HL-60/S4 treated with retinoic acid at 250 ng/mL for 4 days and 3 days (cell line): ENCODE data around the gene POLR3H.
"Not testable (repeated sequence)": the region's sequence is repeated elsewhere in the genome, so short reads cannot be mapped to it uniquely, and the experiment has no call there.

Source experiments
- in situ Hi-C: fragments of 300-500 bp; cut with MboI; formaldehyde crosslinking; loops from 2 replicates; pipeline ENCODE4 v1.7.0; 2022; ENCODE audit warnings: low sequenced_read_pairs

Gene POLR3H, protein sequence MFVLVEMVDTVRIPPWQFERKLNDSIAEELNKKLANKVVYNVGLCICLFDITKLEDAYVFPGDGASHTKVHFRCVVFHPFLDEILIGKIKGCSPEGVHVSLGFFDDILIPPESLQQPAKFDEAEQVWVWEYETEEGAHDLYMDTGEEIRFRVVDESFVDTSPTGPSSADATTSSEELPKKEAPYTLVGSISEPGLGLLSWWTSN

DNA sequence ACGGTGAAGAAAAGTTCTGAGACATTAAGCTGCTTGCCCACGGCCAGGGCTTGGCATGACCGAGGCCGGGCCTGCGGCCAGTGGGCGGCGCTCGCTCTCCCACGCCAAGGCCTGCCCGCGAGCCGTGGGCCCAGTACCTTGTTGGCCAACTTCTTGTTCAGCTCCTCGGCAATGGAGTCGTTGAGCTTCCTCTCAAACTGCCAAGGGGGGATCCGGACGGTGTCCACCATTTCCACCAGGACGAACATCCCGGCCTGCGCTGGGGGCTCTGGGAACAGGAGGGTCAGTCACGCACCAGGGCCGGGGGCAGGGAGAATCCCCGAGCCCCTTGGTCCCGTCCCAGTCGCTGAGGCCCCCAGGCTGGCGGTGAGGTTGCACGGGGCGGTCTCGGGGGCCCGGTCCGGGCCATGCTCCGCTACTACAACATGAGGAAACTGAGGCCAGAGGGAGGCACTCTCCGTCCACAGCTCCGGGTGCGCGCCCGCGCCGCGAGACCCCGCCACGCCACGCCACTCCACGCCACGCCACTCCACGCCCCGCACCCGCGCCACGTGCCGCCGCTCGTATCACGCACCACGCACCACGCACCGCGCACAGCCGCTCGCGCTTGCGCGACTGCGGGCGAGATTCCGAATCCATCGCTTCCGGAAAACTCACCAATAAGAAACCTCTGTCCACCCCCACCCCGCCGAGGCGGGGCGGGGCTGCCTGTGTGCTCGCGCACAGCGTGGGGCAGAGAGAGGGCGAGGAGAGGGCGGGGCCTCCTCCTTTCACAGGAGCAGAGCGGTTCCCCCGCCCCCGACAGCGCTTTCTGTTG is at the start of gene POLR3H:
POLR3H (minus strand) TSS at position 617 of the 817 bp plus-strand sequence; CDS start at position 248, 369 bp downstream.
- in situ Hi-C loops, result no loop called here

DNA sequence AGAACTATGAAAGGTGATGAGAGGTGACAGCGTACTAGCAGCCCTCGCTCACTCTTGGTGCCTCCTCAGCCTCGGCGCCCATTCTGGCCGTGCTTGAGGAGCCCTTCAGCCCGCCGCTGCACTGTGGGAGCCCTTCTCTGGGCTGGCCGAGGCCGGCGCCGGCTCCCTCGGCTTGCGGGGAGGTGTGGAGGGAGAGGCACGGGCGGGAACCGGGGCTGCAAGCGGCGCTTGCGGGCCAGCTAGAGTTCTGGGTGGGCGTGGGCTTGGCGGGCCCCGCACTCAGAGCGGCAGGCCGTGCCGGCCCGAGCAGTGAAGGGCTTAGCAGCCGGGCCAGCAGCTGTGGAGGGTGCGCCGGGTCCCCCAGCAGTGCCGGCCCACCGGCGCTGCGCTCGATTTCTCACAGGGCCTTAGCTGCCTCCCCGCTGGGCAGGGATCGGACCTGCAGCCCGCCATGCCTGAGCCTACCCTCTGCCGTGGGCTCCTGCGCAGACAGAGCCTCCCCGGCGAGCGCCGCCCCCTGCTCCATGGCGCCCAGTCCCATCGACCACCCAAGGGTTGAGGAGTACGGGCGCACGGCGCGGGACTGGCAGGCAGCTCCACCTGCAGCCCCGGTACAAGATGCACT is 49.2 kb upstream of the POLR3H start:
- in situ Hi-C loops, result not testable (repeated sequence)

DNA sequence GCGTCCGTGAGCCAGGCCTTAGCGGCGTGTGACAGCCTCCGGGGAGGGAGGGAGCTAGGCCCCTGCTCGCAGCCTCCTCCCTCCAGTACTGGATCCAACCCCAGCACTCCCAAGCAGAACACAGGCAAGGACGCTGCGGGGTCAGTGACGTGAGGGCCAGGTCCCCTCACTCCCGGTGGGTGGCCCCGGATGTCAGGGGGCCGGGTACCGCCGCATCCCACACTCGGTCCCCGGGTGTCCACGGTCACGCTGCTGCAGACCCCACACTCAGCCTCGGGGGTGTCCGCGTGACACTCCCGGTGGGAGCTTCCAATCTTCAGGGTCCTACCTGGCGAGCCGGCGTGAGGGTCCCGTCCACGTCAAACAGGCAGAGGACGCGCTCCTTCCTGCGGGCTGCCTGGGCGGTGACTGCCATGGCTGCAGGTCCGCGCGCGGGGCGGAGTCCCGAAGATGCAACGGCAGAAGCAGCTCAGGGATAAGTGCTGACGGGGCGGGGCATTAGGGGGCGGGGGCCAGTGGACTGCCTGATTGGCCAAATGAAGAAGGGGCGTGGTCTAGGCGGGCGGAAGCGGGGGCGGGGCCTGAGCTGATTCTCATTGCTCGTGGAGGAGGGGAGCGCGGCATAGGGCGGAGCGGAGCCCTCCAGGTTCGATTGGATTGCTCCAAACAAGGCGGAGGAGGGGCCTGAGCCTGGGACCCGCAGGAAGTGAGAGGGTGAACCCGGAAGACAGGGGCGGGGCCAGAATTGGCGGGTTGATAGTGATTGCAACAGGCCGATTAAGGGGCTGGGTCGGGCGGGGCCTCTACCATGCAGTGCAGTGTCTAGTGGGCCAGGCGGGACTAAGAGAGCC is 45.3 kb upstream of the POLR3H start, which contains the start of gene PMM1:
PMM1 (minus strand) TSS at position 450 of the 851 bp plus-strand sequence; CDS start at position 415, 35 bp downstream.
- in situ Hi-C loops, result no loop called here

DNA sequence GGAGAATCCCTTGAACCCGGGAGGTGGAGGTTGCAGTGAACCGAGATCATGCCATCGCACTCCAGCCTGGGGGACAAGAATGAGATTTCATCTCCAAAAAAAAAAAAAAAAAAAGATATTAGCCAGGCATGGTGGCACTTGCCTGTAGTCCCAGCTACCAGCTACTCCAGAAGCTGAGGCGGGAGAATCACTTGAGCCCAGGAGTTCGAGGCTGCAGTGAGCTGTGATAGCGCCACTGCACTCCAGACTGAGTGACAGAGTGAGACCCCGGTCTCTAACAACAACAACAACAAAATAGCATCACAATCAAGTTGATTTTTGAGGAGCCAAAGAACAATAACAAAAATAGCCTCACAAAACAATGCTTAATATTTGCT is 43.1 kb upstream of the POLR3H start:
- in situ Hi-C loops, result no loop called here

DNA sequence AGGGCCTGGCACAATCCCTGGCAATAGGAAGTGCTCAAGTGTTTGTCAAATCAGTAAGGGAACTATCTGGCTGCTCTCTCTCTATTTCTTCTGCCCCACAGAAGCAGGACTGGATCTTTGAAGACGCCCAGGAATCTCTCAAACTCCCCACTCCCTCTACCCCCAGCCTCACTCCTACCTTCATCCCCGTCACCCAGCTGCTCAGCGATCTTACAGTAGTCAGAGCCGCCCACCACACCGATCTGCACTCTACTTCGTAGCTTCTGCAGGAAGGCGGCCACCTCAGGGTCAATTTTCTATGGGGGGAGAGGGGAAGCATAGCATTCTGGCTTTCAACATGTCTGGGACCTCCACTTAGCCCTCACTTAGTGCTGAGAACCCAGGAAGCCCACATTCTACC is 41.6 kb upstream of the POLR3H start:
- in situ Hi-C loops, result no loop called here

DNA sequence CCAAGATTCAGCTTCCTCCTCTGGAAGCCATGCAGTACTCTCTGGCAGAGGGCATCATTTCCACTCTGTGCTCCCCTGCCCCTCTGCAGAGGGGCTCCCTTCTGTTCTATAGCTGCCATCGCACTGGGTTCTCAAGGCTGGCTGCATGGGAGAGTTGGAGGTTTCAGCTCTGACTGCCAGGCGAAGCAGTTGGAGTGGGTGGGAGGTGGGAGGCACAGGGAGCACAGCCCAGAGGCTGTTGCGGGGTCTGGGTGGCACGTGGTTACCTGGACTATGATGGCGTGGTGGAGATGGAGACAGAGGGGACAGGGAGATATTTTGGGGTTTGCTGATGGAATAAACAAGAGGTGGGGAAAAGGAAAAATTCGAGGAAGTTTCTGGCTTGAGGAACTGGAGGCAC is 40.6 kb upstream of the POLR3H start:
- in situ Hi-C loops, result no loop called here

DNA sequence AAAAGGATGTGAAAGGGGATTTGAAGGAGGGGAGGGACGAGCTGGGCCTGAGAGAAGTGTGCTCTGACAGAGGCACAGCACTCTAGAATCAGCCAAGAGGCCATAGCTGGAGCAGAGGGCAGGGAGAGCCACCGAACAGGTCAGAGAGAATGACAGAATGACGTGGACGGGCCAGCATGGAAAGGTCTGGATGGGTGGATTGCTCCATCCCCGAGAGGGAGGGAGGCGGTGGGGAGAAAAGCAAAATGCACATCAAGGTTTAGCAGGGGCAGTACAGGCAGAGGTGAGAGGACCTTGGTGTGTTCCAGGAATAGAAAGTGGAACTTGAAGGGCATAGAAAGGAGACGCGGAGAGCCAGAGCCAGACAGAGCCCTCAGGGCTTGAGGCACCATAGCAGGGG is 38.4 kb upstream of the POLR3H start:
- in situ Hi-C loops, result no loop called here

DNA sequence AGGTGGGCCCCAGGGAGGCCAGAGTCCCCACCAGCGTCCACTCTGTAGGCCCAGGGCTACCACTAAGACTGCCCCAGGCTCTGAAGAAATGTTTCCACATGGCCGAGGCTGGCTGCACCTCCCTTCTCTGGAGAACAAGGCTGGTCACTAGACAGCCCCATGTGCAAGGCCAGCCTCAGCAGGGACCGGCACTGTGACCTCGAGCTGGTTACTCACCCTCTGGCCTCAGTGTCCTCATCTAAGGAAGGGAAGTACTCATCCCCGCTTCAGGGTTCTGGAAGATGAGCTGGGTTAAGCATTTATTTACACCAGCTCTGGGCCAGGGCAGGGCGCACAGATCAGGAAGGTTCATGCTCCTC is 35.7 kb upstream of the POLR3H start:
- in situ Hi-C loops, result no loop called here

DNA sequence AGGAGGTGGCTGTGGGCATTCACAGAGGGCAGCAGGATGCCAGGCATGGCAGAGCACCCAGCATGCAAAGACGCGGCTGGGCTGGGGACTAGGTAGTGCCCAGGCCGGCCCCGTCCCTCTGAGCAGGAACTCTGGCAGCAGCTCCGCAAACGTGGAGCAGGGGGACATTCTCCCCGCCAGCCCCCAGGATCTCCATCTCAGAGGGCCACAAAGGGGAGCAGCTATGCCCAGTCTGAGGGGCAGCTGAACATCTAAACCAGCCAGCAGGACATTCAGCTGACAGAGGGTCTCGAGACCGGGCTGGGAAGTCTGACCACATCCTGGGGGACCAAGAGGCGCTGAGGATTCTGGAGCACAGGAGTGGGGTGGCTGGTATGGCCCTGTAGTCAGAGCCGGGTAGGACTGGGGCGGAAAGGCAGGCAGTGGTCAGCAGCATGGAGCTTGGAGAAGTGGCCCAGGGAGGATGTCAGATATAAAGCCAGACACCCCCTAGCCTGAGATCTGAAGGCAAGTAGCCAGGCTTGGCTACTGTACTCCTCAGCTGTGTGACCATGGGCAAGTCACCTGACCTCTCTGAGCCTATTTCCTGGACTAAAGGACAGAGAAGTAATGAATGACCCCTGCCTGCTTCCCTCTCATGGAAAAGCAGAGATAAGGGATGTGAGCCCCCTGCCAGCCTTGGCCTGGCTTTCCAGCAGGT is 35.2 kb upstream of the POLR3H start:
- in situ Hi-C loops, result no loop called here

DNA sequence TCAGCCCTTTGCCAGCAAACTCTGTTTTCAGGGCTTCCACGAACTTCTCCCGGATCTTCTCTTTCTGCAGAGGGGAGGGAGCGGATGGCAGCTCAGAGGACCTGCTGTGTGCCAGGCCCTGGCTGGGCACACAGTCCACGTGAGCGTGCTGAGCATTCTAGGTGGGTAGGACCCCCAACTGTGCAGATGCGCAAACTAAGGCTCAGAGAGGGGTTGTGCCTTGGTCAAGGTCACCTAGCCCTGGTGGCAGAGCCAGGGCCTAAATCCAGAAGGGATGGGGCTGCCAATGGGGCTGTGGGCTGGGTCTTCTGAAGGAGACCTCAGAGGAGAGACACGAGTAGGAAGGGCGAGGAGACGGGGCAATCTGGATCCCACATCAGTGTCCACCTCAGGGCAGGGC is 34.5 kb upstream of the POLR3H start:
- in situ Hi-C loops, result no loop called here

DNA sequence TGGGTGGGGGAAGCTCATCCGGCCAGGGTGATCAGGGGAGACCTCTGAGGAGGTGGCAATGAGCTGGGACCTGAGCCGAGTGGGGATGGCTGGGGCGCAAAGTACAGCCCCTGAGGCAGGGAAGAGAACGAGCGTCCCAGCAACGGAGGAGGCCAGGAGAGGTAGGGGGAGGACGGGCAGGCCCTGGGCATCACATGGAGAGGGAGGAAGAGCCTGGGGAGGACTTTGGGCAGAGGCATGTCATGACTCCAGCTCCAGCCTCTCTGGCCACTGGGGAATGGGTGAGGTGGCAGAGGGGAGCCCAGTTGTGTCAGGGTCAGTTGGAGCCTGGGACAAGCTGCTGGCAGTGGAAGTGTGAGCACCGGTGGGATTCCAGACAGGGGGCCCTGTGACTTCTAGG is 33.8 kb upstream of the POLR3H start:
- in situ Hi-C loops, result no loop called here

DNA sequence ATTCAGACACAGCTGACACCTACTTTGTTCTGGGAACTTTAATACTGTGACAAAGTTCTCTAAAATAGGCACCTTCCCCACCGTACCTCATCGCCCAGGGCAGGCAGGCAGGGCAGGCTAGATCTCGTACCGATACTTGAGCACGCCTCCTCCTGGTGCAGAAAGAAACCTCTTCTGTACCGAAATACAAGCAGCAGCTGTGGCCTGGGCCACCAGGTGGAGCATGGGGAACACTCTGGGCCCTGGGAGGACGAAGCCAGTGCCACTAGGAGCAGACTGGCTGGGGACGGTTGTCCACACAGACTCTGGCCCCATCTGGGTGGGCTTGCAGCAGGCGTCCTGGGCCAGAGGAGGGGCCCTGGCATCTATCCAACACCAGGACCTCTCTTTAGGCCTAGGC is 32.6 kb upstream of the POLR3H start:
- in situ Hi-C loops, result no loop called here

DNA sequence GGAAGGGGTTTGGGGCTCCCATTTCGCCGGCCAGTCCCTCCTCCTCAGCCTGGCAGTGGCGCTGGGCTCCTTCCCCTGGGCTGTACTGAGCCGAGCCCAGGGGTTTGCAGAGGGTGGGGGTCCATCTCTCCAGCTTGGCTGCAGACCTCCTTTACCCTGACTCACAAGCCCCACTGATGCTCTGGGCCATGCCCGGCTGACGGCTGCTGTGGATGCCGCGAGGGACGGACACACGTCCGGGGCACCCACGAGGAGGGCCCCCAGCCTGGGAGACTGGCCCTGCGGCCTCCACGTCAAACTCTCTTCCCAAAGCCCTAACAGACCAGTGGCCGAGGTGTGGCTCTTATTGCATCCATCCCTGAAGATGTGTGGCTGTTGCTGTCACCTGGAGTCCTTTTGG is 31.3 kb upstream of the POLR3H start:
- in situ Hi-C loops, result no loop called here

DNA sequence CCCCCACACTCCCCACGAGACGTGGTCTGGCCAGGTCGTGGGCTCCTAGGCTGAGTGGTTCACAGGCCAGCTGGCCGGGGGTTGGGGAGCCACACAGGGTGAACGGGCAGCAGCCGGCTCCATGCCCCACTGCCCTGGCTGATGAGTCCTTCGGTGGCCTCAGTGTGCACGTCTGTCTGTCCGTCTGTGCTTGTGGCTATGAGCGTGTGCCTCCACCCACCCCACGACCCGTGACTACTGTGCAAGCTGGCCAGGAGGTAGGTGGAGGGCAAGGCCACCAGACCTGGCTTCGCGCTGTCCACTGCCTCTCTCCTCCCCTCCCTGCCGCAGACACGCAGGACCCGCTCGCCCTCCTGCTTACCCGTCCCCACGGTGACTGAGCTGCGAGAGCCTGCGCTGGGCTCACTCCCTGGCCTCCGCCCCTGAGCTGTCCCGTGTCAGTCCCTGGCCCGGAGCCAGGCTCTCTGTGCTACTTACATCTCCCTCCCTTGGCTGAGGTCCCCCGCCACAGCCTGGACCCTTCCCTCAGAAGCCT is 30.6 kb upstream of the POLR3H start:
- in situ Hi-C loops, result no loop called here

DNA sequence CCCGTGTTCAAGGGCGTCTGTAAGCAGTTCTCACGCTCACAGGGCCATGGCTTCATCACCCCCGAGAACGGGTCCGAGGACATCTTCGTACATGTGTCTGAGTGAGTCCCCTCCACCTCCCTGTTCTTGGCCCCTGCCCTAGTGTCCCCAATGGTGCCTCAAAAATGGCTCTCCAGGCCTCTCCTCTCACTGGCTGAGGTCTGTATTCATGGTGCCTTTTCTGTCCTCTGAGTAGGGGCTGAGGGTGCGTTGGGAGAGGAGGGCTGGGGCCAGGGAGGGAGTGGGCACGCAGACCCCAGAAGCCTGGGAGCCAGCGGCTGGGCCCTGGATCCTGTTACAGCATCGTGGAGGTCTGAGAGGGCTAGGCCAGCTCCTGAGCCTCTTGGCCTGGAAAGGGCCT is 29.4 kb upstream of the POLR3H start:
- in situ Hi-C loops, result no loop called here

DNA sequence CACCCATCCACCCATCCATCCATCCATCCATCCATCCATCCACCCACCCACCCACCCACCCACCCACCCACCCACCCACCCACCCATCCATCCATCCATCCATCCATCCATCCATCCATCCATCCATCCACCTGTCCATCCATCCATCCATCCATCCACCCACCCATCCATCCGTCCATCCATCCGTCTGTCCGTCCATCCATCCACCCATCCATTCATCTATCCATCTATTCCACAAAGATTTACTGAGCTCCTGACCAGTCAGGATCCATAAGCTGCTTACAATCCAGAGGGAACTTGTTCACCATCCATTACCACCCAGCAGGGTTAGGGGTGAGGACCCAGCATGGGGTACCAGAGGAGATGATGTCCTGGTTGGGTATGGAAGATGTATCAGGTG is 28.0 kb upstream of the POLR3H start:
- in situ Hi-C loops, result not testable (repeated sequence)

DNA sequence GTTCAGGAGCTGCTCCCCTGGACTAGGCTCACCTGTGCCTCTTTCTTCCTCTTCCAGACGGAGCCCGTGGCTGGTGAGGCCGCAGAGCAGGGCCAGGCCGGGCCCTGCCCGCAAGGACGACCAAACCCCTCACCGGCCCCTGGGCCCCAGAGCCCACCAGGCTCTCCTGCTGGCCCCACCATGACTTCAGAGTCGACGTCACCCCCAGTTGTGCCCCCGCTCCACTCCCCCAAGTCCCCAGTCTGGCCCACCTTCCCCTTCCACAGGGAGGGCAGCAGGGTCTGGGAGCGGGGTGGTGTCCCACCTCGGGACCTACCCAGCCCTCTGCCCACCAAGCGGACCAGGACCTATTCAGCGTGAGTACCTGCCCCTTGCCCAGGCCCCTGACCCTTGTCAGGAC is 27.5 kb upstream of the POLR3H start:
- in situ Hi-C loops, result no loop called here

DNA sequence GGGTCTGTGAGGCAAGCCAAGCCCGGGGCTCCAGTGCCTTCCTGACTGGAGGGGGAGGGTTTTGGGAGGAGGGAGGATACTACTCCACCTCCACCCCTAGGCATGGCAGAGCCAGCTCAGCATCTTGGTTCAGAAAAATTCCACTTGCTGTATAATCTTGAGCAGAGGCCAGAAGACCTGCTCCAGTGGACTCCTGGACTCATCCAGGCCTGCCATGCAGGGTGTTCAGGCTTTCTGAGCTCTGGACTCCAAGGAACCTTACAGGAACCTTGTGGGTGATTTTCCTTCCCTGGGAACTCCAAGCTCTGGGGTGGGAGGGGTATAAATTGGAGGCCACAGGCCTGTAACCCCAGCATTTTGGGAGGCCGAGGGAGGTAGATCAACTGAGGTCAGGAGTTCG is 26.0 kb upstream of the POLR3H start:
- in situ Hi-C loops, result no loop called here

DNA sequence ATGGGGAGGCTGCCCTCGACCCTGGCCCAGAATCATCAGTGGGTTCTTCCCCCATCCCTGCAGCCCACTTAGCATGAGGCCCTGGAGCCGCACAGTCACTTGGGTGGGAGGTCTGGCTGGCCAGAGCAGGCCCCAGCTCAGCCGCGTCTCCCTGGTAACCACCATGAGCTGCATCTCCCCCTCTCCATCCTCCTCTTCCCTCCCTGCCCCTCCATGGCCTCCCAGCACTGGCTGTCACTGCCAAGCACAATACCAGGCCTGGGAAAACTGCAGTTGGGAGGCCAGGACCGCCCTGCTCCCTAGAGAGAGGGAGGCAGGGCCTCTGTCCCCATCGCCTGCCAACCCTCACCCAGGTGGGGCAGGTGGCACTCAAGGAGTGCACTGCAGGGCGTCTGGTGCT is 24.5 kb upstream of the POLR3H start:
- in situ Hi-C loops, result no loop called here

DNA sequence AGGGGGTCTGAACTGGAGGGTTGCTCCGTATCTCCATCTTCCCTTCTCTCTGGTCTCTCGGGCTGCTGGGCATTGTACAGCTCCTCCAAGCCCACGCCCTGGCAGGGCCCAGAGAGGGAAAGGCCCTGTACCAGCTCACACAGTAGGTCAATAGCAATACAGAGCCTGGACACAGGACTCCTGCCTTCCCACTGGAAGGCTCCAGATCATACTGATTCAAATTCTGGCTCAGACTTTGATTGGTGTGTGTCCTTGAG is 23.2 kb upstream of the POLR3H start:
- in situ Hi-C loops, result no loop called here
